GM12892 (cell line): Measurements from ENCODE around the gene LCN1.

Experiments used
- DNase-seq: peaks from one replicate; pipeline ENCODE4 v3.0.0; 2011; ENCODE audit not compliant: insufficient read length
- FAIRE-seq: peaks from 2 replicates; lab custom pipeline; 2011; peaks lifted over from hg19 to GRCh38; lab: Jason Lieb, UNC
- POLR2A ChIP-seq: IDR thresholded peaks from 2 replicates; pipeline ENCODE4 v1.6.1; 2011; ENCODE audit warnings: low read depth, low read length, control low read depth
- POLR2AphosphoS5 ChIP-seq: IDR thresholded peaks from 2 replicates; pipeline ENCODE4 v1.6.1; 2011; ENCODE audit warnings: low read depth, low read length, control low read depth
- TAF1 ChIP-seq: IDR thresholded peaks from 2 replicates; pipeline ENCODE4 v1.6.1; 2011; ENCODE audit warnings: low read depth, mild to moderate bottlenecking, control low read depth, low read length, borderline replicate concordance

LCN1 gene

DNA sequence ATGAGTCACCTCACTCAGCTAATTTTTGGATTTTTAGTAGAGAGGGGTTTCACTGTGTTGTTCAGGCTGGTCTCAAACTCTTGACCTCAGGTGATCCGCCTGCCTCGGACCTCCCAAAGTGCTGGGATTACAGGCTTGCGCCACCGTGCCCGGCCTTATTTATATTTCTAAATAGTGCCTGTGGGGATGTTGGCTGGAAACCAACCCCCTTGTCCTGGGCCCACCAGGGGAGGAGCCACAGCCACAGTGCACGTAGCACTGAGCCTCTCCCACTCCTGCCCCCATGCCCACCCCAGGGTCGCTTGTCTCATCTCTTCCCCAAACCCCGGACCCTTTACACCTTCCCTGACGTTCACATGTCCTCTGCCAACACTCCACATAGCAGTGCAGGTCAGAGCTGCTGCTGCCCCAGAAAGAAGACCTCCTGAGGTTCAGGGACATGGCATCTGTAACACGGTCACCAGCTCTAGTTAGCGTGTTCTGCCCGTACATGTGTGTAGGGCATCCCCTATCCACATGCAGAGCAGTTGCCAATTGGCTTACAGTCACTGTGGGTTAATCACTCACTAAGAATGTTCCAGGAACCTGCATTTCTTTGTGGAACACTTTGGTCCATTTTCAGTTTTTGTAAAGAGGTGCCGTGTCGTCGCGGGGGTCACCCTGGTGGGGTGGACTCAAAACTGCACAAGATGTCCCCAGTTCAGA, 30.9 kb upstream of the LCN1 start:
- TF ChIP-seq POLR2A (no peak), TAF1 (no peak), POLR2AphosphoS5 (no peak)
- DNase-seq (no peak), FAIRE-seq (no peak)

DNA sequence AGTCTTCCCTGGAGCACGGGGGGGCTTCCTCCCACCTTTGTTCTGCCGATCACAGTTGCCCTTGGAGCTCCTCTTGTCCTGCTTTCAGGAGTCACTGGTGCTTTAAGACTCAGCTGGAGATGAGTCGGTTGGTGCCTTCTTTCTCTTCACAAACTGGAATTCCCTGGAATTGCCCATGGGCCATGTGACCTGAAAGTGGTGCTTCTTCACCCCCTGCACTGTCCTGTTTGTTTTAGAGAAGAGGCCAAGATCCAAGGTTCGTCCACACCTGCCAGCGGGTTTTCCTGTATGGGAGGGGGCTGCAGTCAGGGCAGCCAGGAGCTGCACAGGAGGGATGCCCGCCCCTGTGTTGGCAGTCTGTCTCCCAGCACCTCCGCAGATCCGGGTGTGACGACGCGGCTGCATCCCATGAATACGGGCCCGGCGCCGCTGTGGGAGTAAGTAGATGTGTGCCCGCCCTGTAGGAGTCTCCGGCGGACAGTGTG, 30.2 kb upstream of the LCN1 start:
- no peak for DNase-seq
- FAIRE-seq = no peak

GRCh38 chr9:135491764-135492163, 29.5 kb upstream of the LCN1 start:
- TF ChIP-seq POLR2AphosphoS5 (no peak), POLR2A (no peak), TAF1 (no peak)
- DNase-seq = no peak
- FAIRE-seq = no peak

More for the DNA sequence above, 30.2 kb upstream of the LCN1 start:
- no peak for TF ChIP-seq POLR2A
- no peak for TF ChIP-seq TAF1
- TF ChIP-seq POLR2AphosphoS5 = no peak

DNA sequence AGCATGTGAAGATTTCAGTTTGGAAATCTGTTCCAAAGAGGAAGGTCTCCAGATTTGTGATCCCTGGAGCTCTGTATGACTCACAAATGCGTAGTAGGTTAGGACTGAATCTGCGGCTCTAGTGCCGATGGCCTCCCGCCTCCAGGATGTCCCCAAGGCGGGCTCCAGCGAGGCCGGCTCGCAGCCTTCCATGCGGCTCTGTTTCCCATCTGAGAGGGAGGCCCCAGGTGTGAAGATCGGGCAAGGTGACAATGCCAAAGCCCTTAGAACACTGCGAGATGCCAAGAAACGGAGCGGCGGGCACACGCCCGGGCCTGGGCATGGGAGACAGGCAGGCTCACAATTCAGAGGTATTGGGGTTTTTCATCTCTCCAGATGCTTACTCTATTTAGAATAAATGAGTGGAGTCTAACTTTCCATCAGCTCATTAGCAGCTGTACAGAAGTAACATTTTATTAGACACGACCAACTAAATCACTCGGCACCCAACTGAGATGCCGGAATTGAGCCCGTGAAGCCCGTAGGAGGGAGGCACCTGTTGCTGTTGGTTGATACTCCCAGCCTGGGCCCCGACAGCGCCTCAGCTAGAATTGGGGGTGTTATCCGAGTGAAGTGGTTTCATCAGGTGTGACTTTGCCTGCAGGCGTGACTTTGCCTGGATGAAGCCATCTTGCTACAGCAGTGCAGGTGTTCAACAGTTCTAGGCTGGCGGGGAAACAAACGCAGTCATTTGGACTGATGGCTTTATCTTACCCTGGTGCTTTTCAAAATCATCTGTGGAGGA, 28.2 kb upstream of the LCN1 start:
- TF ChIP-seq TAF1 = no peak
- no peak for TF ChIP-seq POLR2A
- TF ChIP-seq POLR2AphosphoS5 = no peak
- FAIRE-seq (no peak), DNase-seq (no peak)

GRCh38 chr9:135494791-135495559, 26.3 kb upstream of the LCN1 start:
- no peak for DNase-seq
- FAIRE-seq = no peak
- TF ChIP-seq POLR2A (no peak), POLR2AphosphoS5 (no peak), TAF1 (no peak)

GRCh38 chr9:135498381-135499126, 22.7 kb upstream of the LCN1 start:
- DNase-seq (no peak), FAIRE-seq (no peak)
- TF ChIP-seq TAF1 = no peak
- no peak for TF ChIP-seq POLR2AphosphoS5
- no peak for TF ChIP-seq POLR2A

DNA sequence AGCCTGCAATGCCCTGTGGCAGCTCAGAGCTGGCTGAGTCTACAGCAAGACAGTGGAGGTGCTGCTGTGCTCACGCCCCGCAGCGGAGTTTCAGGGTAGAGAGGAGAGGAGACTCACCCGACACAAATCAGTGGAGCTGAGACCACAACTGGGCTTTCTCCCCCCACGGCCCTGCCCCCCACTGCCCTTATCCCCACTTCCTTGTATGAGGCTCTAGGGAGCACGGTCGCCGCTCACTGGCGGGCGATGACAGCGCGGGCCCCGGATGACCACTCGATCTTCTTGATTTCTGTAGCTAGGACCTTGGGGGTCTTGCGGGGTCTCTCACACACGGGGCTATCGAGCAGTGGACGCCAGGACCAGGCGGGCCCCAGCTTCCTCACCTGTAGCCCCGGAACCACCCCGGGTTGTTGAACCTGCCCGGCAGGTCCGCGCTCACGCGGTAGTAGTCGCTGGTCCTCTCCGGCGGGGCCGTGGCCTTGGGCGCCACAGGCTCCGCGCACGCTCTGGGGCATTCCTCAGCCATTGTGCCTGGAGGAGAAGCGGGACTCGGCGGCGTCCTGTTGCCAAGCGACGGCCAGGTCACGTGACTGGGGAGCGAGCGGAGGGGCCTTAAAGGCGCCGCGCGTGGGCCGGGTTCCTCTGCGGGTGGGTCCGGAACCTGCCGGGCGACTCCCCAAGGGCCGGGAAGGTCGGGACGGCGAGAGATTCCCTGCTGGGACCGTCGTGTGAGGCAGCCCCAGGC, 21.7 kb upstream of the LCN1 start:
- TF ChIP-seq TAF1 (no peak), POLR2AphosphoS5 (no peak), POLR2A (no peak)
- DNase-seq = peak; percentile 83
- peak; percentile 95 for FAIRE-seq

- DNase-seq (no peak), FAIRE-seq (no peak)
- no peak for TF ChIP-seq POLR2AphosphoS5
- no peak for TF ChIP-seq TAF1
- TF ChIP-seq POLR2A = no peak
Observed at GRCh38 chr9:135500071-135500524, 21.1 kb upstream of the LCN1 start.

DNA sequence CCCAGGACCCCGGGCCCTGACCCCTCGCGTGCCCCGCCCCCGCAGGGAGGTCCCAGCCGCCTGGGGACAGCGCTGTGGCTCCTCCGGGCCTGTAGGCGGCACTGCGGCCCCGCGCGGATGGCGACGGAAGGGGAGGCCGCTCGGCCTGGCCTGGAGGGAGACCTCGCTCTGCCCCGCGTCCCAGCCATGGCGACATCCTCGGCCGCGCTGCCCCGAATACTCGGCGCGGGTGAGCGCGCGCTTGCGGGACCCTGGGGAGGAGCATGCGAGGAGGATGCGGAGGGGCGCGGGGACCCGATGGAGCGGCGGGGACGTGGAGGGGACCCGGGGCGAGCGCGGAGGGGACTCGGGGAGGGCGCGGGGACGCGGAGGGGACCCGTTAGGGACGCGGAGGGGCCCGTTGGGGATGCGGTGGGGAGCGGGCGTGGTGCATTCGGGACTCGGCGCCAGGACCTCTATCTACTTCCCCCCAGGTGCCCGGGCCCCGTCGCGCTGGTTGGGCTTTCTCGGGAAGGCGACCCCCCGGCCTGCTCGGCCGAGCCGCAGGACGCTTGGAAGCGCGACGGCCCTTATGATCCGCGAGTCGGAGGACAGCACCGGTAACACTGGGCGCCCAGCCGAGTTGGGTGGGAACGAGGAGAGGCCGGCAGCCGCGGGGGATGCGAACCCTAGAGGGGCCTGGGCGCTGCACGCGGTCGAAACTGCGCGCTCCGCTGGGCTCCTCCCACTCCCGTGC, 20.5 kb upstream of the LCN1 start, which contains the start of gene MRPS2:
MRPS2 (plus strand) TSS at position 158 of the 736 bp plus-strand sequence; CDS start at position 187, 29 bp downstream.
- TF ChIP-seq TAF1 (peak; percentile 82), POLR2AphosphoS5 (peak; percentile 58), POLR2A (peak; percentile 82; the same call in 1 of the 2 replicates)
- DNase-seq (peak; percentile 97), FAIRE-seq (peak; percentile 94)

GRCh38 chr9:135501261-135502167, 19.7 kb upstream of the LCN1 start:
- FAIRE-seq = no peak
- TF ChIP-seq POLR2AphosphoS5 (no peak), TAF1 (no peak), POLR2A (no peak)
- DNase-seq = peak; percentile 86
